Liver (tissue), 9 donors: ENCODE measurements around the gene CLEC16A. TPM values are rescaled to one million over a fixed set of nuclear protein-coding genes. Genes with fewer than 3 reads are reported as not detected.

Source experiments
- DNase-seq: peaks from one replicate; pipeline ENCODE4 v3.0.0-alpha.2; 2017; ENCODE audit warnings: low spot score
- H3K27ac ChIP-seq, 2 donors: one replicate each; pipeline ENCODE4 v1.7.0; 2013; ENCODE audit warnings: inconsistent platforms in 2 of 2, low read length in 2 of 2, control low read depth in 1 of 2, low read depth in 1 of 2, mild to moderate bottlenecking in 1 of 2
- H3K27me3 ChIP-seq, 4 donors: one replicate each; pipeline versions ENCODE4 v1.6.1 to v1.7.0; 2013; ENCODE audit warnings: low read length in 3 of 4, inconsistent platforms in 1 of 4, mild to moderate bottlenecking in 1 of 4, moderate library complexity in 1 of 4; ENCODE audit not compliant: control insufficient read depth in 4 of 4, insufficient read depth in 4 of 4
- H3K36me3 ChIP-seq, 4 donors: one replicate each; pipeline versions ENCODE4 v1.6.1 to v1.7.0; 2013; ENCODE audit warnings: low read length in 3 of 4, mild to moderate bottlenecking in 3 of 4, low read depth in 1 of 4, moderate library complexity in 1 of 4; ENCODE audit not compliant: control insufficient read depth in 4 of 4, insufficient read depth in 3 of 4
- H3K4me1 ChIP-seq, 4 donors: one replicate each; pipeline versions ENCODE4 v1.6.1 to v1.7.0; 2013; ENCODE audit warnings: low read length in 3 of 4, mild to moderate bottlenecking in 3 of 4, moderate library complexity in 1 of 4; ENCODE audit not compliant: control insufficient read depth in 4 of 4, insufficient read depth in 4 of 4
- H3K4me3 ChIP-seq, 3 donors: one replicate each; pipeline versions ENCODE4 v1.6.1 to v1.7.0; 2013; ENCODE audit warnings: low read length in 3 of 3, control low read depth in 1 of 3, low read depth in 1 of 3, mild to moderate bottlenecking in 1 of 3
- H3K9ac ChIP-seq, 2 donors: one replicate each; pipeline ENCODE4 v1.7.0; 2013; ENCODE audit warnings: low read length in 2 of 2, mild to moderate bottlenecking in 2 of 2, moderate library complexity in 2 of 2, control low read depth in 1 of 2, low read depth in 1 of 2
- H3K9me3 ChIP-seq, 4 donors: one replicate each; pipeline versions ENCODE4 v1.6.1 to v1.7.0; 2013; ENCODE audit warnings: low read length in 3 of 4; ENCODE audit not compliant: control insufficient read depth in 4 of 4
- ATF3 ChIP-seq: IDR thresholded peaks from 2 replicates; pipeline ENCODE4 v1.6.1; 2016; ENCODE audit warnings: antibody characterized with exemption
- EGR1 ChIP-seq, 2 donors: IDR thresholded peaks; 2 replicates each; pipeline ENCODE4 v1.6.1; 2016 to 2018; ENCODE audit warnings: antibody characterized with exemption in 2 of 2, low read depth in 2 of 2
- FOXA1 ChIP-seq: IDR thresholded peaks from 2 replicates; pipeline ENCODE4 v1.6.1; 2016; ENCODE audit warnings: antibody characterized with exemption
- FOXA2 ChIP-seq: IDR thresholded peaks from 2 replicates; pipeline ENCODE4 v1.6.1; 2016; ENCODE audit warnings: antibody characterized with exemption
- HNF4G ChIP-seq: IDR thresholded peaks from 2 replicates; pipeline ENCODE4 v1.6.1; 2016; ENCODE audit warnings: antibody characterized with exemption
- JUND ChIP-seq, 2 donors: IDR thresholded peaks; 2 replicates each; pipeline ENCODE4 v1.6.1; 2016; ENCODE audit warnings: antibody characterized with exemption in 2 of 2
- MAX ChIP-seq: IDR thresholded peaks from 2 replicates; pipeline ENCODE4 v1.6.1; 2016; ENCODE audit warnings: antibody characterized with exemption
- NR2F2 ChIP-seq: IDR thresholded peaks from 2 replicates; pipeline ENCODE4 v1.6.1; 2016; ENCODE audit warnings: antibody characterized with exemption
- RAD21 ChIP-seq, 2 donors: IDR thresholded peaks; 2 replicates each; pipeline ENCODE4 v1.6.1; 2016; ENCODE audit warnings: antibody characterized with exemption in 2 of 2, mild to moderate bottlenecking in 2 of 2
- RXRA ChIP-seq, 2 donors: IDR thresholded peaks; 2 replicates each; pipeline ENCODE4 v1.6.1; 2017 to 2018; ENCODE audit warnings: antibody characterized with exemption in 2 of 2, mild to moderate bottlenecking in 1 of 2
- SP1 ChIP-seq: IDR thresholded peaks from 2 replicates; pipeline ENCODE4 v1.6.1; 2018; ENCODE audit warnings: antibody characterized with exemption, mild to moderate bottlenecking
- TAF1 ChIP-seq: conservative IDR thresholded peaks from 2 replicates; pipeline ENCODE4 v1.6.1; 2016; ENCODE audit warnings: antibody characterized with exemption, mild to moderate bottlenecking
- YY1 ChIP-seq: IDR thresholded peaks from 2 replicates; pipeline ENCODE4 v1.6.1; 2016; ENCODE audit warnings: antibody characterized with exemption, mild to moderate bottlenecking
- ZBTB33 ChIP-seq: IDR thresholded peaks from 2 replicates; pipeline ENCODE4 v1.6.1; 2016; ENCODE audit warnings: antibody characterized with exemption
- WGBS: extraction: QIAGEN DNeasy Blood & Tissue Kit; methylation state at CpG from one replicate; pipeline ENCODE4 v1.1.7; 2013; 5-methylcytosine and 5-hydroxymethylcytosine counted together
- polyA plus RNA-seq, 2 donors: library from polyadenylated mRNA; stranded (reverse) in 1 of 2; unstranded in 1 of 2; fragments of 200-250 nt in 1 of 2; fragments of >200 nt in 1 of 2; fragmentation: Nextera tagmentation in 1 of 2; extraction: Ambion mirVana in 1 of 2; gene quantifications; one replicate each; pipeline versions ENCODE4 v1.2.1 to v1.2.3, GENCODE V29; 2013 to 2015
- total RNA-seq, 2 donors: library from RNA; depleted of rRNA; stranded (reverse); fragments of >200 nt; gene quantifications; one replicate each; pipeline ENCODE4 v1.2.3, GENCODE V29; 2014
- donor health status: healthy.
- donor health status: healthy.
- donor health status: healthy.
- donor health status: healthy.
- donor health status: healthy.

Gene CLEC16A
- total and polyA plus RNA-seq, 4 donors: 9.7 to 23.0 (median 17.4) TPM

GRCh38 chr16:11224096-11224893, 279.9 kb downstream of the CLEC16A start:
- DNase-seq: no peak
- no peak overlapping the region for H3K9ac ChIP-seq

GRCh38 chr16:11224894-11225676, 280.7 kb downstream of the CLEC16A start:
- DNase-seq: no peak
- TF ChIP-seq FOXA1 (no peak), FOXA2 (no peak), RXRA (IDR thresholded peaks at IDR 0.05) (no peak), EGR1 (IDR thresholded peaks at IDR 0.05; ENCODE audit: low read depth in 2 of 2) (no peak), MAX (no peak), ATF3 (no peak), YY1 (no peak), SP1 (no peak), JUND (IDR thresholded peaks at IDR 0.05) (no peak), NR2F2 (no peak), HNF4G (no peak), ZBTB33 (no peak)
- H3K4me1 ChIP-seq: no peaks in the 10 kb centered on the region
- no peaks in the 10 kb centered on the region for H3K27me3 ChIP-seq
- no peaks in the 10 kb centered on the region for H3K36me3 ChIP-seq
- H3K27ac ChIP-seq: peak overlapping the region; percentile 1 to 66
- 65% methylated on average over 21 of the region's 21 CpGs for WGBS
- H3K4me3 ChIP-seq: no peak overlapping the region
- H3K9ac ChIP-seq: no peak overlapping the region
- no peaks in the 10 kb centered on the region for H3K9me3 ChIP-seq

More at GRCh38 chr16:11224096-11224893, 279.9 kb downstream of the CLEC16A start:
- H3K27me3 ChIP-seq: no peaks in the 10 kb centered on the region
- no peaks in the 10 kb centered on the region for H3K9me3 ChIP-seq
- no peak overlapping the region for H3K4me3 ChIP-seq
- H3K27ac ChIP-seq: peak overlapping the region; percentile 23 to 66
- no peaks in the 10 kb centered on the region for H3K4me1 ChIP-seq
- 53% methylated on average over 24 of the region's 24 CpGs for WGBS
- TF ChIP-seq SP1 (peak; percentile 92), NR2F2 (peak; percentile 100), EGR1 (IDR thresholded peaks at IDR 0.05; ENCODE audit: low read depth in 2 of 2) (no peak), RAD21 (IDR thresholded peaks at IDR 0.05) (peak in 1 of 2 donors; percentile 51), RXRA (IDR thresholded peaks at IDR 0.05) (peak; percentile 80 to 83), TAF1 (no peak)
- H3K36me3 ChIP-seq: no peaks in the 10 kb centered on the region
